ENCODE results near the gene SMAD6. TPM values are rescaled to one million over a fixed set of nuclear protein-coding genes. Genes with fewer than 3 reads are reported as not detected.

SMAD6 gene
- polyA plus RNA-seq, 1 donor, result 25.4 TPM

GRCh38 chr15:66808181-66808824, 106.3 kb downstream of the SMAD6 start:
- Histone ChIP-seq H3K4me1 (ENCODE audit: control insufficient read depth, insufficient read depth, low read length) (peaks cover 5% of the 10 kb centered on the region), H3K27me3 (ENCODE audit: control insufficient read depth, insufficient read depth, low read length) (no peaks in the 10 kb centered on the region), H3K36me3 (ENCODE audit: control insufficient read depth, insufficient read depth, low read length) (no peaks in the 10 kb centered on the region), H3K9me3 (ENCODE audit: control insufficient read depth, low read depth, low read length) (no peaks in the 10 kb centered on the region), H3K27ac (ENCODE audit: low read length) (no peak overlapping the region), H3K4me3 (ENCODE audit: low read length) (no peak overlapping the region)
- WGBS (ENCODE audit: insufficient coverage, low lambda C conversion rate), result no CpG with 5 or more reads among the region's 21 CpGs
- no peak for DNase-seq

- WGBS (ENCODE audit: insufficient coverage, low lambda C conversion rate), result 90% methylated on average over 4 of the region's 4 CpGs
- H3K36me3 ChIP-seq (ENCODE audit: control insufficient read depth, insufficient read depth, low read length), result no peaks in the 10 kb centered on the region
- H3K27me3 ChIP-seq (ENCODE audit: control insufficient read depth, insufficient read depth, low read length), result no peaks in the 10 kb centered on the region
Measured at GRCh38 chr15:66809664-66810063, 107.6 kb downstream of the SMAD6 start.

DNA sequence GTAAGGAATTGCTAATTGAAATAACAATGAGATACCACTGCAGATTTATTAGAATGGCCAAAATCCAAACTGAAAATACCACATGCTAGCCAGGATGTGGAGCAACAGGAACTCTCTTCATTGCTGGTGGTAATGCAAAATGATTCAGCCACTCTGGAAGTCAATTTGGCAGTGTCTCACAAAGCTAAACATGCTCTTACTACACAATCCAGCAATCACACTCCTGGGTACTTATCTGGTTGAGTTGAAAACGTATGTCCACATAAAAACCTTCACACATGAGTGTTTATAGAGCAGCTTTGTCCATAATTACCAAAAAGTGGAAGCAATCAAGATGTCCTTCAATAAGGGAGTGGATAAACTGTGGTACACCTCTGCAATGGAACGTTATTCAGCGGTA, 113.3 kb downstream of the SMAD6 start:
- WGBS (ENCODE audit: insufficient coverage, low lambda C conversion rate), result no CpG with 5 or more reads among the region's 3 CpGs
- DNase-seq, result no peak
- Histone ChIP-seq H3K27me3 (ENCODE audit: control insufficient read depth, insufficient read depth, low read length) (no peaks in the 10 kb centered on the region), H3K36me3 (ENCODE audit: control insufficient read depth, insufficient read depth, low read length) (no peaks in the 10 kb centered on the region), H3K4me1 (ENCODE audit: control insufficient read depth, insufficient read depth, low read length) (no peaks in the 10 kb centered on the region), H3K4me3 (ENCODE audit: low read length) (no peak overlapping the region), H3K27ac (ENCODE audit: low read length) (no peak overlapping the region), H3K9me3 (ENCODE audit: control insufficient read depth, low read depth, low read length) (peaks cover 5% of the 10 kb centered on the region)

More at GRCh38 chr15:66809664-66810063, 107.6 kb downstream of the SMAD6 start:
- no peak overlapping the region for H3K27ac ChIP-seq (ENCODE audit: low read length)
- no peaks in the 10 kb centered on the region for H3K4me1 ChIP-seq (ENCODE audit: control insufficient read depth, insufficient read depth, low read length)
- no peak for DNase-seq
- peaks cover 5% of the 10 kb centered on the region for H3K9me3 ChIP-seq (ENCODE audit: control insufficient read depth, low read depth, low read length)
- H3K4me3 ChIP-seq (ENCODE audit: low read length), result no peak overlapping the region

GRCh38 chr15:66816201-66816600, 114.2 kb downstream of the SMAD6 start:
- H3K9me3 ChIP-seq (ENCODE audit: control insufficient read depth, low read depth, low read length), result peaks cover 5% of the 10 kb centered on the region
- no peak for DNase-seq
- WGBS (ENCODE audit: insufficient coverage, low lambda C conversion rate), result no CpG with 5 or more reads among the region's 3 CpGs

DNA sequence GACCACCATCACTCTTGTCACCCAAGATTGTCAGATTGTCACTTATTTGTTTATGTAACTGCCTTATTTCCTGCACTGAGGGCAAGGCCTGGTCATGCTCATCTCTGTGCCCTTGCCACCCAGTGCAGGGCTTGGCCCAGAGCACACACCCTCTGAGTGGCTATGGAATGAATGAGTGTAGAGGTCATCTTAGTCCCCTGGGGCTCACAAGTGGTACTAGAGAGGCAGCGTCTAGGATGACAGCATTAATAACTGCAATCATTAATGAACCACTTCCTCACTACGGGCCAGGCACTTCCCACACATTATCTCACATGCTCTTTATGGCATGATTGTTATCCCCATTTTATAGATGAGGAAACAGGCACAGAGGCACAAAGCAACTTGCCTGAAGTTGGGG, 117.0 kb downstream of the SMAD6 start:
- Histone ChIP-seq H3K27me3 (ENCODE audit: control insufficient read depth, insufficient read depth, low read length) (no peaks in the 10 kb centered on the region), H3K27ac (ENCODE audit: low read length) (no peak overlapping the region), H3K4me1 (ENCODE audit: control insufficient read depth, insufficient read depth, low read length) (peaks cover 7% of the 10 kb centered on the region), H3K9me3 (ENCODE audit: control insufficient read depth, low read depth, low read length) (no peaks in the 10 kb centered on the region), H3K36me3 (ENCODE audit: control insufficient read depth, insufficient read depth, low read length) (no peaks in the 10 kb centered on the region), H3K4me3 (ENCODE audit: low read length) (no peak overlapping the region)
- peak in 1 of 2 donors; percentile 31 for DNase-seq
- WGBS (ENCODE audit: insufficient coverage, low lambda C conversion rate), result no CpG with 5 or more reads among the region's 2 CpGs

More at GRCh38 chr15:66816201-66816600, 114.2 kb downstream of the SMAD6 start:
- no peaks in the 10 kb centered on the region for H3K36me3 ChIP-seq (ENCODE audit: control insufficient read depth, insufficient read depth, low read length)
- no peak overlapping the region for H3K27ac ChIP-seq (ENCODE audit: low read length)
- no peaks in the 10 kb centered on the region for H3K27me3 ChIP-seq (ENCODE audit: control insufficient read depth, insufficient read depth, low read length)
- peaks cover 7% of the 10 kb centered on the region for H3K4me1 ChIP-seq (ENCODE audit: control insufficient read depth, insufficient read depth, low read length)
- H3K4me3 ChIP-seq (ENCODE audit: low read length), result no peak overlapping the region

- peak in 1 of 2 donors; percentile 63 for DNase-seq
- H3K4me1 ChIP-seq (ENCODE audit: control insufficient read depth, insufficient read depth, low read length), result peaks cover 7% of the 10 kb centered on the region
Measured at GRCh38 chr15:66820481-66821176, 118.6 kb downstream of the SMAD6 start.

DNA sequence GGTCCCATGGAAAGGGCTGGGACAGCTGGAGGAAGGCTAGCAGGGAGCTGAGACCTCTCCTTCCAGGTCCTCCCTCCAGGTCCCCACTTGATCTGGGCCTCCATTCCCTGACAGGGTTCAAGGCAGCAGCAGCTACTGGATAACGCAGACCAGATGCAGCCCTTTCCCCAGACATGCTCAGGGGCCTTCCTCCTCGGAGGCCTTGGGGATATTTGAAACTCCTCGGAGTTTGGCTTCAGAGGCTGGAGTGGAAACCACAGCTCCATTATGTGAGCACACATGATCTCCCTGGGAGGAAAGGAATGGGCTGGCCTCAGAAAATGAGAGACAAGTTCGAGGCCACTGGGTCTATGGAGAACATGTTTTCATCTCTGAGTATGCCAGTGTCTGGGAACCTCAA, 119.3 kb downstream of the SMAD6 start:
- Histone ChIP-seq H3K27me3 (ENCODE audit: control insufficient read depth, insufficient read depth, low read length) (no peaks in the 10 kb centered on the region), H3K36me3 (ENCODE audit: control insufficient read depth, insufficient read depth, low read length) (no peaks in the 10 kb centered on the region), H3K27ac (ENCODE audit: low read length) (no peak overlapping the region), H3K4me1 (ENCODE audit: control insufficient read depth, insufficient read depth, low read length) (peaks cover 7% of the 10 kb centered on the region), H3K9me3 (ENCODE audit: control insufficient read depth, low read depth, low read length) (no peaks in the 10 kb centered on the region), H3K4me3 (ENCODE audit: low read length) (no peak overlapping the region)
- no peak for DNase-seq
- WGBS (ENCODE audit: insufficient coverage, low lambda C conversion rate), result no CpG with 5 or more reads among the region's 4 CpGs

More at GRCh38 chr15:66820481-66821176, 118.6 kb downstream of the SMAD6 start:
- Histone ChIP-seq H3K27ac (ENCODE audit: low read length) (no peak overlapping the region), H3K27me3 (ENCODE audit: control insufficient read depth, insufficient read depth, low read length) (no peaks in the 10 kb centered on the region), H3K9me3 (ENCODE audit: control insufficient read depth, low read depth, low read length) (no peaks in the 10 kb centered on the region), H3K4me3 (ENCODE audit: low read length) (no peak overlapping the region), H3K36me3 (ENCODE audit: control insufficient read depth, insufficient read depth, low read length) (no peaks in the 10 kb centered on the region)
- no CpG with 5 or more reads among the region's 5 CpGs for WGBS (ENCODE audit: insufficient coverage, low lambda C conversion rate)

DNA sequence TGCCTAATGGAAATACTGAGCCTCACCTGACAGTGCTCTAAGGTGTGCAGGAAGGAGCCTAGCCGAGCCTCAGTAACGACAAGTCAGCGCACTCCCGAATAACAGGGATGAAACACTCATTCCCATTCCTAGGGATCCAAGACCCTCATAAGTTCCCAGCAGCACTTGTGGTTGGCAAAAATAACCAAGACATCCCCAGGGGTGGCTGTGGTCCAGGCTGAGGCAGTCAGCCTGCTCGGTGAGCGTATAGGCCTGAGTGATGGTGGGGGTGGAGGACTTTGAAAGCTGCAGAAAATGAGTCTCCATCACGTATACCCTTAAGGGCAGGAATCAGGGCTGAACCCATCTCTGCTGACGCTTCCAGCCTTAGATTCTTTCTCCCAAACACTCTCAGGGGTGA, 120.1 kb downstream of the SMAD6 start:
- Histone ChIP-seq H3K27me3 (ENCODE audit: control insufficient read depth, insufficient read depth, low read length) (no peaks in the 10 kb centered on the region), H3K9me3 (ENCODE audit: control insufficient read depth, low read depth, low read length) (no peaks in the 10 kb centered on the region), H3K4me3 (ENCODE audit: low read length) (no peak overlapping the region), H3K4me1 (ENCODE audit: control insufficient read depth, insufficient read depth, low read length) (peaks cover 7% of the 10 kb centered on the region), H3K27ac (ENCODE audit: low read length) (no peak overlapping the region), H3K36me3 (ENCODE audit: control insufficient read depth, insufficient read depth, low read length) (no peaks in the 10 kb centered on the region)
- DNase-seq, result no peak
- no CpG with 5 or more reads among the region's 8 CpGs for WGBS (ENCODE audit: insufficient coverage, low lambda C conversion rate)

DNA sequence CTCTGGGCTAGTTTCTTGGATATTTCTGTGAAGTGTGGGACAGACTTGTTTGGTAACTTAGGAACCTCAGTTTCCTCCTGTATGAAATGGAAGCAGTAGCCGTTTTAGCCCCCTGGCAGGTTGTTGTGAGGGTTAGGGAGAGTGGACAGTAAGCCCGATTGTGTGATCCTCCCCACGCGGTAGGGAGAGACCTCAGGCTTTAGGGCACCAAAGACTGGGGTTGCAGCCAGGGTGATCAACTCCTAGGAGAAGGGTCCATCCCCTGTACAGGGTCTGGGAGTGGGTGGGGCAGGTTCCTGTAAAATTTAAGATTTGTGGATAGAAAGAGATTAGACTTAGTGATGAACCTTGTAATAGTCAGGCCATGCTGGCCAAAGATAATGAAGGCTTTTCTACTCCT, 120.5 kb downstream of the SMAD6 start:
- H3K27me3 ChIP-seq (ENCODE audit: control insufficient read depth, insufficient read depth, low read length), result no peaks in the 10 kb centered on the region
- WGBS (ENCODE audit: insufficient coverage, low lambda C conversion rate), result no CpG with 5 or more reads among the region's 4 CpGs
- no peaks in the 10 kb centered on the region for H3K36me3 ChIP-seq (ENCODE audit: control insufficient read depth, insufficient read depth, low read length)
- H3K9me3 ChIP-seq (ENCODE audit: control insufficient read depth, low read depth, low read length), result no peaks in the 10 kb centered on the region
- peaks cover 7% of the 10 kb centered on the region for H3K4me1 ChIP-seq (ENCODE audit: control insufficient read depth, insufficient read depth, low read length)
- H3K4me3 ChIP-seq (ENCODE audit: low read length), result no peak overlapping the region
- no peak overlapping the region for H3K27ac ChIP-seq (ENCODE audit: low read length)
- DNase-seq, result no peak

GRCh38 chr15:66823601-66824000, 121.6 kb downstream of the SMAD6 start:
- Histone ChIP-seq H3K27me3 (ENCODE audit: control insufficient read depth, insufficient read depth, low read length) (no peaks in the 10 kb centered on the region), H3K4me1 (ENCODE audit: control insufficient read depth, insufficient read depth, low read length) (peaks cover 7% of the 10 kb centered on the region), H3K27ac (ENCODE audit: low read length) (no peak overlapping the region), H3K4me3 (ENCODE audit: low read length) (no peak overlapping the region), H3K9me3 (ENCODE audit: control insufficient read depth, low read depth, low read length) (no peaks in the 10 kb centered on the region), H3K36me3 (ENCODE audit: control insufficient read depth, insufficient read depth, low read length) (no peaks in the 10 kb centered on the region)
- no peak for DNase-seq
- WGBS (ENCODE audit: insufficient coverage, low lambda C conversion rate), result no CpG with 5 or more reads among the region's 9 CpGs

Measured in large intestine (tissue), 3 donors.